Endothelial cell of umbilical vein (primary cell): Measurements from ENCODE around the gene PRKAG1. TPM values are rescaled to one million over a fixed set of nuclear protein-coding genes. Genes with fewer than 3 reads are reported as not detected.

Experiments used
- BruUV-seq: library from RNA; stranded (reverse); fragments of 400-500 nt; replicated peaks from 2 replicates; lab custom pipeline; 2021; lab: Mats Ljungman, UMichigan
- CTCF ChIA-PET: fragments of 300-600, 350-600 bp; sonication (Branson Sonifier 250); formaldehyde crosslinking; loops from one replicate; lab custom pipeline; 2021; ENCODE audit warnings: antibody characterized with exemption, inconsistent platforms; lab: Charles Lee
- POLR2A ChIA-PET: fragments of 300-600, 350-600 bp; sonication (Branson Sonifier 250); formaldehyde crosslinking; loops from one replicate; lab custom pipeline; 2021; ENCODE audit warnings: antibody characterized with exemption, inconsistent platforms; lab: Charles Lee
- DNase-seq: peaks from one replicate; pipeline ENCODE4 v3.0.0-alpha.2; 2011; ENCODE audit warnings: low read depth, low spot score
- FAIRE-seq: peaks from 2 replicates; lab custom pipeline; 2011; peaks lifted over from hg19 to GRCh38; lab: Jason Lieb, UNC
- H2AFZ ChIP-seq: 2 replicates; pipeline ENCODE4 v1.6.0; 2012; ENCODE audit warnings: low read depth, low read length, control low read depth, inconsistent platforms
- H3K27ac ChIP-seq: 2 replicates; pipeline ENCODE4 v1.5.1; 2011; ENCODE audit warnings: low read depth, mild to moderate bottlenecking, control low read depth, low read length, moderate library complexity; ENCODE audit not compliant: insufficient read depth
- H3K27me3 ChIP-seq, 2 experiments: 2 replicates each; pipeline versions ENCODE4 v1.6.0 to v1.6.1; 2011; ENCODE audit warnings: low read length in 2 of 2, mixed read lengths in 1 of 2; ENCODE audit not compliant: control insufficient read depth in 2 of 2, insufficient read depth in 2 of 2
- H3K36me3 ChIP-seq, 2 experiments: 2 replicates in 1 of 2; 3 replicates in 1 of 2; pipeline ENCODE4 v1.5.1; 2011; ENCODE audit warnings: low read length in 2 of 2, mild to moderate bottlenecking in 1 of 2, moderate library complexity in 1 of 2; ENCODE audit not compliant: control insufficient read depth in 2 of 2, insufficient read depth in 2 of 2; ENCODE audit errors: extremely low read depth in 1 of 2
- H3K4me1 ChIP-seq: 3 replicates; pipeline ENCODE4 v1.5.1; 2011; ENCODE audit warnings: mild to moderate bottlenecking, low read length; ENCODE audit not compliant: control insufficient read depth, insufficient read depth; ENCODE audit errors: extremely low read depth
- H3K4me2 ChIP-seq: 2 replicates; pipeline ENCODE4 v1.6.1; 2011; ENCODE audit warnings: low read length, control low read depth, mixed read lengths; ENCODE audit not compliant: insufficient read depth
- H3K4me3 ChIP-seq, 3 experiments: fragments of 200-600 bp in 1 of 3; sonication (generic), shearing (Covaris generic) in 1 of 3; replicated peaks in 1 of 3; 2 replicates each; pipeline ENCODE4 v1.5.1; 2011 to 2016; ENCODE audit warnings: control low read depth in 3 of 3, low read length in 3 of 3, mild to moderate bottlenecking in 2 of 3, inconsistent platforms in 1 of 3, low read depth in 1 of 3, moderate library complexity in 1 of 3; ENCODE audit not compliant: insufficient read depth in 1 of 3
- H3K79me2 ChIP-seq: 2 replicates; pipeline ENCODE4 v1.6.0; 2012; ENCODE audit warnings: low read length, inconsistent platforms; ENCODE audit not compliant: control insufficient read depth, insufficient read depth
- H3K9ac ChIP-seq: replicated peaks from 2 replicates; pipeline ENCODE3; 2011; ENCODE audit warnings: low read length, control low read depth; ENCODE audit not compliant: insufficient read depth; ENCODE audit errors: extremely low read depth
- H3K9me1 ChIP-seq: replicated peaks from 3 replicates; pipeline ENCODE4 v1.6.0; 2011; ENCODE audit warnings: mild to moderate bottlenecking, low read length; ENCODE audit not compliant: control insufficient read depth, insufficient read depth; ENCODE audit errors: extremely low read depth
- H3K9me3 ChIP-seq: replicated peaks from 2 replicates; pipeline ENCODE4 v1.5.1; 2012; ENCODE audit warnings: low read length, inconsistent platforms; ENCODE audit not compliant: control insufficient read depth, insufficient read depth
- H4K20me1 ChIP-seq: replicated peaks from 2 replicates; pipeline ENCODE3; 2011; ENCODE audit warnings: mild to moderate bottlenecking, low read length; ENCODE audit not compliant: control insufficient read depth, insufficient read depth; ENCODE audit errors: extremely low read depth
- EZH2 ChIP-seq: IDR thresholded peaks from 2 replicates; pipeline ENCODE4 v1.6.1; 2012; ENCODE audit warnings: borderline replicate concordance, low read depth, mild to moderate bottlenecking, moderate library complexity, low read length, inconsistent platforms; ENCODE audit not compliant: severe bottlenecking
- FOS ChIP-seq: IDR thresholded peaks from 2 replicates; pipeline ENCODE4 v1.6.1; 2011; ENCODE audit warnings: mild to moderate bottlenecking, low read length, moderate library complexity, borderline replicate concordance; ENCODE audit not compliant: insufficient read depth
- GATA2 ChIP-seq: IDR thresholded peaks from 2 replicates; pipeline ENCODE4 v1.7.0; 2011; ENCODE audit warnings: low read depth, mild to moderate bottlenecking, moderate library complexity, mixed read lengths, low read length; ENCODE audit not compliant: insufficient read length, insufficient read depth
- JUN ChIP-seq: IDR thresholded peaks from 2 replicates; pipeline ENCODE4 v1.6.1; 2011; ENCODE audit warnings: borderline replicate concordance, low read depth; ENCODE audit not compliant: insufficient read length, insufficient read depth
- MYC ChIP-seq: IDR thresholded peaks from one replicate; pipeline ENCODE4 v1.6.1; 2011; ENCODE audit warnings: mild to moderate bottlenecking, low read depth, low read length
- POLR2A ChIP-seq: IDR thresholded peaks from 2 replicates; pipeline ENCODE4 v1.6.1; 2012; ENCODE audit warnings: low read depth, mild to moderate bottlenecking, control low read depth, low read length
- POLR2AphosphoS5 ChIP-seq: IDR thresholded peaks from 2 replicates; pipeline ENCODE4 v1.6.1; 2012; ENCODE audit warnings: low read depth, mild to moderate bottlenecking, control low read depth, low read length, moderate library complexity; ENCODE audit not compliant: insufficient read depth
- dilution Hi-C: fragments of 300-500 bp; cut with MboI; formaldehyde crosslinking; loops from one replicate; pipeline ENCODE4 v1.15.0; 2019; ENCODE audit warnings: low sequenced_read_pairs; ENCODE audit not compliant: extremely low pct_ligation_motif_present
- intact Hi-C: fragments of 100-400 bp; cut with micrococcal nuclease; formaldehyde crosslinking; loops from one replicate; pipeline ENCODE4 v1.10.0; 2022
- polyA plus RNA-seq, 4 experiments: library from polyadenylated mRNA; depleted of rRNA in 3 of 4; stranded (reverse) in 3 of 4; unstranded in 1 of 4; fragments of >200 nt; gene quantifications; 2 replicates each; pipeline versions ENCODE4 v1.2.1 to v1.2.3, GENCODE V29; 2011 to 2012; ENCODE audit warnings: missing spikeins in 1 of 4
- total RNA-seq: library from RNA; stranded (reverse); gene quantifications from 2 replicates; pipeline ENCODE4 v1.2.3, GENCODE V29; 2021
- TF ChIP-seq, protein P1 (sequence below): IDR thresholded peaks from 2 replicates; pipeline ENCODE4 v1.6.1; 2011; ENCODE audit not compliant: insufficient read depth, insufficient read length
- TF ChIP-seq, protein P2 (sequence below), 2 donors: IDR thresholded peaks; 1 replicate in 1 of 2; 2 replicates in 1 of 2; pipeline ENCODE4 v1.5.1; 2011; ENCODE audit warnings: low read length in 2 of 2, mild to moderate bottlenecking in 2 of 2, moderate library complexity in 2 of 2, control low read depth in 1 of 2, inconsistent platforms in 1 of 2, low read depth in 1 of 2; ENCODE audit not compliant: insufficient read depth in 1 of 2; ENCODE audit errors: extremely low read depth in 1 of 2

PRKAG1 gene
- total and polyA plus RNA-seq, 2 donors (not counting 3 experiments of a cell fraction or from before 2014, with no cell fraction given), result 52.1 to 54.9 TPM

DNA sequence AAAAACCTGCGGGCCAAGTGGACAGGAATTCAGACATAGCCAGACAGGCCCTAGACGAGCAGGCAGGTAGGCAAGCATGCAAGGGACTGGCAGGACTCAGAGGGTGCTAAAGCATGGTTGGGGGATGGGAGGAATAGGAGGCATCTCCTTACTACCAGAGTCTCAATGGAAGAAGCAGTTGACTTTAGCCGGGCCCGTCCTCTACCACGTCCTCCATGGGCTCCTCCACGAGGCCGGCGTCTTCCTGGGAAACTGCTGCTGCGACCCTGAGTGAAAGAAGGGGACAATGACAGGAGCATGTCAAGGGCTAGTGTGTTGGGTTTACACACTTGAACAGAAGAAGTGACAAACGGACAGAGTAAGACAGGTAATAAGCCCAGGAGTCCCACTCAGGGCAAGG is 30.4 kb upstream of the PRKAG1 start:
- H2AFZ ChIP-seq, result no peak overlapping the region
- peaks cover 7% of the 10 kb centered on the region for H3K4me1 ChIP-seq
- CTCF ChIA-PET, result interaction anchor here (0.9 to 1.4 kb wide), 7 partner anchors 8 to 43 kb away, joined by 3 to 5 read pairs (median 3); partner anchors contain the start of gene RHEBL1
- H4K20me1 ChIP-seq, result no peaks in the 10 kb centered on the region
- H3K9ac ChIP-seq, result no peak overlapping the region
- no peak overlapping the region for H3K4me2 ChIP-seq
- dilution Hi-C loops (no loop called here), intact Hi-C loops (no loop called here)
- no peak overlapping the region for H3K4me3 ChIP-seq
- peaks cover 41 to 89% of the 10 kb centered on the region in 2 experiments for H3K36me3 ChIP-seq
- H3K9me1 ChIP-seq, result no peaks in the 10 kb centered on the region
- no peak for TF ChIP-seq GATA2
- TF ChIP-seq, protein P1, sequence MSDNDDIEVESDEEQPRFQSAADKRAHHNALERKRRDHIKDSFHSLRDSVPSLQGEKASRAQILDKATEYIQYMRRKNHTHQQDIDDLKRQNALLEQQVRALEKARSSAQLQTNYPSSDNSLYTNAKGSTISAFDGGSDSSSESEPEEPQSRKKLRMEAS, result no peak
- no peak for TF ChIP-seq POLR2A
- no peak for TF ChIP-seq POLR2AphosphoS5
- TF ChIP-seq, protein P2, sequence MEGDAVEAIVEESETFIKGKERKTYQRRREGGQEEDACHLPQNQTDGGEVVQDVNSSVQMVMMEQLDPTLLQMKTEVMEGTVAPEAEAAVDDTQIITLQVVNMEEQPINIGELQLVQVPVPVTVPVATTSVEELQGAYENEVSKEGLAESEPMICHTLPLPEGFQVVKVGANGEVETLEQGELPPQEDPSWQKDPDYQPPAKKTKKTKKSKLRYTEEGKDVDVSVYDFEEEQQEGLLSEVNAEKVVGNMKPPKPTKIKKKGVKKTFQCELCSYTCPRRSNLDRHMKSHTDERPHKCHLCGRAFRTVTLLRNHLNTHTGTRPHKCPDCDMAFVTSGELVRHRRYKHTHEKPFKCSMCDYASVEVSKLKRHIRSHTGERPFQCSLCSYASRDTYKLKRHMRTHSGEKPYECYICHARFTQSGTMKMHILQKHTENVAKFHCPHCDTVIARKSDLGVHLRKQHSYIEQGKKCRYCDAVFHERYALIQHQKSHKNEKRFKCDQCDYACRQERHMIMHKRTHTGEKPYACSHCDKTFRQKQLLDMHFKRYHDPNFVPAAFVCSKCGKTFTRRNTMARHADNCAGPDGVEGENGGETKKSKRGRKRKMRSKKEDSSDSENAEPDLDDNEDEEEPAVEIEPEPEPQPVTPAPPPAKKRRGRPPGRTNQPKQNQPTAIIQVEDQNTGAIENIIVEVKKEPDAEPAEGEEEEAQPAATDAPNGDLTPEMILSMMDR (IDR thresholded peaks at IDR 0.05; ENCODE audit: extremely low read depth in 1 of 2, insufficient read depth in 1 of 2, low read depth in 1 of 2, low read length in 2 of 2), result no peak
- no peak for TF ChIP-seq MYC
- TF ChIP-seq EZH2, result no peak
- TF ChIP-seq FOS, result no peak
- TF ChIP-seq JUN, result no peak
- POLR2A ChIA-PET, result no interaction called here
- H3K27ac ChIP-seq, result no peak overlapping the region
- BruUV-seq, result no TSS peak
- FAIRE-seq (no peak), DNase-seq (no peak)
- H3K9me3 ChIP-seq, result no peaks in the 10 kb centered on the region
- no peaks in the 10 kb centered on the region for H3K27me3 ChIP-seq
- peaks cover 30% of the 10 kb centered on the region for H3K79me2 ChIP-seq
